A549 (cell line): Measurements from ENCODE around the gene PSMC5. TPM values are rescaled to one million over a fixed set of nuclear protein-coding genes. Genes with fewer than 3 reads are reported as not detected.

Experiments used
- ATAC-seq, 2 experiments: fragments of 200-7000 bp in 1 of 2; fragments of >200 bp in 1 of 2; cut with Nextera tagmentation in 1 of 2; cut with Tn5 transposase in 1 of 2; 3 replicates each; pipeline versions ENCODE4 v1.8.0 to v1.9.1; 2018 to 2020; ENCODE audit warnings: mild to moderate bottlenecking in 1 of 2, moderate library complexity in 1 of 2
- CTCF ChIA-PET: fragments of 300-600 bp; sonication (Branson Sonifier 250); formaldehyde crosslinking; extraction: SDS; loops from one replicate; lab custom pipeline; 2021; ENCODE audit warnings: antibody characterized with exemption, inconsistent platforms; lab: Yijun Ruan, JAX
- POLR2A ChIA-PET: fragments of 350-600 bp; formaldehyde crosslinking; extraction: SDS; loops from one replicate; lab custom pipeline; 2021; ENCODE audit warnings: antibody characterized with exemption, inconsistent platforms; lab: Yijun Ruan, JAX
- DNase-seq, 2 experiments: peaks; one replicate each; pipeline versions ENCODE4 v3.0.0 to v3.0.0-alpha.2; 2011 to 2016; ENCODE audit warnings: low read depth in 1 of 2, low spot score in 1 of 2
- FAIRE-seq: peaks from 2 replicates; lab custom pipeline; 2011; peaks lifted over from hg19 to GRCh38; lab: Jason Lieb, UNC
- H3K27ac ChIP-seq, 2 experiments: fragments of >200 bp; sonication (Bioruptor Twin); formaldehyde crosslinking; 3 replicates each; pipeline ENCODE4 v1.5.1; 2016 to 2017
- H3K4me1 ChIP-seq: fragments of >200 bp; sonication (Bioruptor Twin); formaldehyde crosslinking; 3 replicates; pipeline ENCODE4 v1.6.1; 2016
- H3K4me2 ChIP-seq: fragments of >200 bp; sonication (Bioruptor Twin); formaldehyde crosslinking; 3 replicates; pipeline ENCODE4 v1.6.1; 2016
- H3K4me3 ChIP-seq: fragments of >200 bp; sonication (Bioruptor Twin); formaldehyde crosslinking; 3 replicates; pipeline ENCODE4 v1.5.1; 2016
- H3K9me3 ChIP-seq: fragments of >200 bp; sonication (Bioruptor Twin); formaldehyde crosslinking; 3 replicates; pipeline ENCODE4 v1.6.1; 2016
- BHLHE40 ChIP-seq: IDR thresholded peaks from 2 replicates; pipeline ENCODE4 v1.6.1; 2012; ENCODE audit warnings: low read depth, low read length, inconsistent platforms
- CEBPB ChIP-seq, 2 experiments: fragments of >200 bp in 1 of 2; sonication (Bioruptor Twin) in 1 of 2; formaldehyde crosslinking in 1 of 2; IDR thresholded peaks; 2 replicates each; pipeline ENCODE4 v1.6.1; 2012 to 2016
- CHD2 ChIP-seq: fragments of 150-350 bp; IDR thresholded peaks from 2 replicates; pipeline ENCODE4 v1.6.1; 2014; ENCODE audit warnings: low read length; ENCODE audit not compliant: partially characterized antibody
- EHF ChIP-seq: fragments of 250-450 bp; sonication (Bioruptor Pico); IDR thresholded peaks from 2 replicates; pipeline ENCODE4 v1.5.0; 2020; ENCODE audit warnings: mild to moderate bottlenecking
- ELK1 ChIP-seq: fragments of 150-350 bp; IDR thresholded peaks from 2 replicates; pipeline ENCODE4 v1.6.1; 2014; ENCODE audit warnings: low read depth, mild to moderate bottlenecking, low read length
- HEYL ChIP-seq: fragments of 250-450 bp; sonication (Bioruptor Pico); IDR thresholded peaks from 2 replicates; pipeline ENCODE4 v1.8.0; 2021; ENCODE audit warnings: mild to moderate bottlenecking, moderate library complexity
- HOXA7 ChIP-seq: fragments of 250-450 bp; sonication (Bioruptor Pico); IDR thresholded peaks from 2 replicates; pipeline ENCODE4 v1.5.0; 2020; ENCODE audit warnings: mild to moderate bottlenecking, moderate library complexity
- HOXB5 ChIP-seq: fragments of 250-450 bp; sonication (Bioruptor Pico); IDR thresholded peaks from 2 replicates; pipeline ENCODE4 v1.5.0; 2020; ENCODE audit warnings: mild to moderate bottlenecking, moderate library complexity
- JUNB ChIP-seq: fragments of >200 bp; sonication (Bioruptor Twin); formaldehyde crosslinking; IDR thresholded peaks from 2 replicates; pipeline ENCODE4 v1.6.1; 2016
- KDM5A ChIP-seq: fragments of 200-600 bp; sonication (generic); IDR thresholded peaks from 2 replicates; pipeline ENCODE4 v1.6.1; 2016; ENCODE audit warnings: antibody characterized with exemption, mild to moderate bottlenecking
- MAZ ChIP-seq: fragments of 150-350 bp; IDR thresholded peaks from 2 replicates; pipeline ENCODE4 v1.6.1; 2014; ENCODE audit warnings: antibody characterized with exemption, low read depth, low read length, borderline replicate concordance
- NFE2L2 ChIP-seq: fragments of 150-350 bp; conservative IDR thresholded peaks from 2 replicates; pipeline ENCODE4 v1.6.1; 2014; ENCODE audit warnings: low read length
- POLR2A ChIP-seq: IDR thresholded peaks from 2 replicates; pipeline ENCODE4 v1.6.1; 2012; ENCODE audit warnings: mild to moderate bottlenecking, low read length
- TFCP2L1 ChIP-seq: fragments of 250-450 bp; sonication (Bioruptor Pico); IDR thresholded peaks from 2 replicates; pipeline ENCODE4 v1.5.0; 2021; ENCODE audit warnings: mild to moderate bottlenecking
- TP53 ChIP-seq: fragments of 250-450 bp; sonication (Bioruptor Pico); IDR thresholded peaks from 2 replicates; pipeline ENCODE4 v1.5.0; 2021; ENCODE audit warnings: mild to moderate bottlenecking, moderate library complexity
- WGBS: methylation state at CpG from one replicate; pipeline ENCODE4 v1.1.6; 2017; ENCODE audit errors: missing lambda C conversion rate; 5-methylcytosine and 5-hydroxymethylcytosine counted together
- polyA plus RNA-seq, 4 experiments: library from polyadenylated mRNA; depleted of rRNA in 3 of 4; stranded (reverse); fragments of >200 nt; fragmentation: RNase III in 1 of 4; extraction: RNeasy Plus Mini Kit Qiagen cat#74134 plus additional on column Dnase treatment in 1 of 4; gene quantifications; 2 replicates in 3 of 4; 3 replicates in 1 of 4; pipeline ENCODE4 v1.2.3, GENCODE V29; 2011 to 2017
- TF ChIP-seq, protein P1 (sequence below): fragments of 200-600 bp; sonication (generic); IDR thresholded peaks from 2 replicates; pipeline ENCODE4 v1.6.1; 2016; ENCODE audit warnings: antibody characterized with exemption, mild to moderate bottlenecking, moderate library complexity
- TF ChIP-seq, protein P2 (sequence below): fragments of >200 bp; sonication (Bioruptor Twin); formaldehyde crosslinking; IDR thresholded peaks from 2 replicates; pipeline ENCODE4 v1.6.1; 2016
- TF ChIP-seq, protein P3 (sequence below): fragments of >200 bp; sonication (Bioruptor Twin); formaldehyde crosslinking; IDR thresholded peaks from 3 replicates; pipeline ENCODE4 v1.6.1; 2016
- TF ChIP-seq, protein P4 (sequence below): IDR thresholded peaks from 2 replicates; pipeline ENCODE4 v1.6.1; 2012
- TF ChIP-seq, protein P5 (sequence below): fragments of 450-650 bp; IDR thresholded peaks from 2 replicates; pipeline ENCODE4 v1.6.1; 2014; ENCODE audit warnings: antibody characterized with exemption

The PSMC5 gene
- polyA plus RNA-seq, 2 of the 4 experiments (the other 2 are of a cell fraction): 303 to 406 TPM

DNA sequence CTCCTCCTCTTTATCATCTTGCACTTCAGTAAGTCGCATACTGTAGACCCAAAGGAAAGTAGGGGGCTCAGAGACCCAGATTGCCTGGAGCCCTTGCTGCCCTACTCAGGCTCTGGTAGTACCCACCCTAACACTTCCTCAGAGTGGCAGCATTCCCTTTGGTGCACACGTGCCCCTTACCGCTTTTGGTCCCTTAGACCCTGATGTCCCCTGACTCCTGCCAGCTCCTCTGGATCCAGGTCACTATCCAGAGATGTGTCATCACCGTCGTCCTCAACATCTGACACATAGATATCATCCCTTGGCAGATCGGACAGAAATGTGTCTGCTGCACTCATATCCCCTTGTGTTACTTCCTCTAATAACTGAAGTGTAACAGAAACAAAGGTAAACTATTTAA lies 5.4 kb upstream of the PSMC5 start (continued):
- TF ChIP-seq BHLHE40 (no peak), TFCP2L1 (no peak)

DNA sequence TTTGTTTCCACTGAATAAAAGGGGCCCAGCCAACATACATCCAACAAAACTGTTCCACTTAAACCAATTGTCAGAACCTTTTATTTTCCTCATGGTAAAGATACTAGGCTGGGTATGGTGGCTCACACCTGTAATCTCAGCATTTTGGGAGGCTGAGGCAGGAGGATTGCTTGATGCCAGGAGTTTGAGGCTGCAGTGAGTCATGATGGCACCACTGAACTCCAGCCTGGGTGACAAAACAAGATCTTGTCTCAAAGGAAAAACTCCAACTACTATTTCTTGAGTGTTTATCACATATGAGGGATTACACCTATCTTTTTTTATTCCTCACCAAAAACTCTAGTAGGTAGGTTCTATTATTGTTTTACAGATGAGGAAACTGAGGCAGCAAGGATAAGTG lies 4.7 kb upstream of the PSMC5 start:
- no peak for FAIRE-seq
- POLR2A ChIA-PET: interaction anchor here (0.5 kb wide), 1 partner anchor 53 kb away, joined by 4 read pairs; no protein-coding TSS in a partner anchor
- CTCF ChIA-PET: interaction anchor here (2.1 to 4.4 kb wide), 3 partner anchors 12 to 16 kb away, joined by 8 to 29 read pairs (median 11); no protein-coding TSS in a partner anchor

GRCh38 chr17:63823659-63824331 lies 3.4 kb upstream of the PSMC5 start:
- WGBS: 93% methylated on average over 13 of the region's 13 CpGs
- peaks cover 29% of the 10 kb centered on the region for H3K4me1 ChIP-seq
- no peak overlapping the region for H3K4me2 ChIP-seq
- ATAC-seq (no peak), DNase-seq (no peak), FAIRE-seq (no peak)
- CTCF ChIA-PET: interaction anchor here (0.9 to 4.4 kb wide), 6 partner anchors 10 to 25 kb away, joined by 3 to 29 read pairs (median 4); no protein-coding TSS in a partner anchor
- no peak overlapping the region for H3K4me3 ChIP-seq
- no peak overlapping the region for H3K27ac ChIP-seq
- TF ChIP-seq, protein P1, sequence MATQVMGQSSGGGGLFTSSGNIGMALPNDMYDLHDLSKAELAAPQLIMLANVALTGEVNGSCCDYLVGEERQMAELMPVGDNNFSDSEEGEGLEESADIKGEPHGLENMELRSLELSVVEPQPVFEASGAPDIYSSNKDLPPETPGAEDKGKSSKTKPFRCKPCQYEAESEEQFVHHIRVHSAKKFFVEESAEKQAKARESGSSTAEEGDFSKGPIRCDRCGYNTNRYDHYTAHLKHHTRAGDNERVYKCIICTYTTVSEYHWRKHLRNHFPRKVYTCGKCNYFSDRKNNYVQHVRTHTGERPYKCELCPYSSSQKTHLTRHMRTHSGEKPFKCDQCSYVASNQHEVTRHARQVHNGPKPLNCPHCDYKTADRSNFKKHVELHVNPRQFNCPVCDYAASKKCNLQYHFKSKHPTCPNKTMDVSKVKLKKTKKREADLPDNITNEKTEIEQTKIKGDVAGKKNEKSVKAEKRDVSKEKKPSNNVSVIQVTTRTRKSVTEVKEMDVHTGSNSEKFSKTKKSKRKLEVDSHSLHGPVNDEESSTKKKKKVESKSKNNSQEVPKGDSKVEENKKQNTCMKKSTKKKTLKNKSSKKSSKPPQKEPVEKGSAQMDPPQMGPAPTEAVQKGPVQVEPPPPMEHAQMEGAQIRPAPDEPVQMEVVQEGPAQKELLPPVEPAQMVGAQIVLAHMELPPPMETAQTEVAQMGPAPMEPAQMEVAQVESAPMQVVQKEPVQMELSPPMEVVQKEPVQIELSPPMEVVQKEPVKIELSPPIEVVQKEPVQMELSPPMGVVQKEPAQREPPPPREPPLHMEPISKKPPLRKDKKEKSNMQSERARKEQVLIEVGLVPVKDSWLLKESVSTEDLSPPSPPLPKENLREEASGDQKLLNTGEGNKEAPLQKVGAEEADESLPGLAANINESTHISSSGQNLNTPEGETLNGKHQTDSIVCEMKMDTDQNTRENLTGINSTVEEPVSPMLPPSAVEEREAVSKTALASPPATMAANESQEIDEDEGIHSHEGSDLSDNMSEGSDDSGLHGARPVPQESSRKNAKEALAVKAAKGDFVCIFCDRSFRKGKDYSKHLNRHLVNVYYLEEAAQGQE: no peak
- no peak for TF ChIP-seq NFE2L2
- TF ChIP-seq HOXB5 (CRISPR knock-in tag): no peak
- TF ChIP-seq HEYL (CRISPR knock-in tag): no peak
- TF ChIP-seq, protein P2, sequence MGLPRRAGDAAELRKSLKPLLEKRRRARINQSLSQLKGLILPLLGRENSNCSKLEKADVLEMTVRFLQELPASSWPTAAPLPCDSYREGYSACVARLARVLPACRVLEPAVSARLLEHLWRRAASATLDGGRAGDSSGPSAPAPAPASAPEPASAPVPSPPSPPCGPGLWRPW: no peak
- no peak for TF ChIP-seq JUNB
- no peak for TF ChIP-seq TFCP2L1
- TF ChIP-seq, protein P3, sequence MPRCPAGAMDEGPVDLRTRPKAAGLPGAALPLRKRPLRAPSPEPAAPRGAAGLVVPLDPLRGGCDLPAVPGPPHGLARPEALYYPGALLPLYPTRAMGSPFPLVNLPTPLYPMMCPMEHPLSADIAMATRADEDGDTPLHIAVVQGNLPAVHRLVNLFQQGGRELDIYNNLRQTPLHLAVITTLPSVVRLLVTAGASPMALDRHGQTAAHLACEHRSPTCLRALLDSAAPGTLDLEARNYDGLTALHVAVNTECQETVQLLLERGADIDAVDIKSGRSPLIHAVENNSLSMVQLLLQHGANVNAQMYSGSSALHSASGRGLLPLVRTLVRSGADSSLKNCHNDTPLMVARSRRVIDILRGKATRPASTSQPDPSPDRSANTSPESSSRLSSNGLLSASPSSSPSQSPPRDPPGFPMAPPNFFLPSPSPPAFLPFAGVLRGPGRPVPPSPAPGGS: no peak
- no peak for TF ChIP-seq TP53 (CRISPR knock-in tag)
- TF ChIP-seq, protein P4, sequence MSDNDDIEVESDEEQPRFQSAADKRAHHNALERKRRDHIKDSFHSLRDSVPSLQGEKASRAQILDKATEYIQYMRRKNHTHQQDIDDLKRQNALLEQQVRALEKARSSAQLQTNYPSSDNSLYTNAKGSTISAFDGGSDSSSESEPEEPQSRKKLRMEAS: no peak
- no peak for TF ChIP-seq HOXA7 (CRISPR knock-in tag)
- no peak for TF ChIP-seq CEBPB (IDR thresholded peaks at IDR 0.05)
- no peak for TF ChIP-seq KDM5A
- POLR2A ChIA-PET: interaction anchor here (0.7 kb wide), 1 partner anchor 50 kb away, joined by 4 read pairs; the partner anchor contains the start of genes CCDC47 and DDX42
- H3K9me3 ChIP-seq: no peaks in the 10 kb centered on the region

More for the DNA sequence above, 4.7 kb upstream of the PSMC5 start:
- ATAC-seq (no peak), DNase-seq (no peak)
- Histone ChIP-seq H3K27ac (no peak overlapping the region), H3K4me3 (no peak overlapping the region), H3K9me3 (no peaks in the 10 kb centered on the region), H3K4me1 (peaks cover 31% of the 10 kb centered on the region), H3K4me2 (no peak overlapping the region)
- TF ChIP-seq ELK1 (no peak), POLR2A (no peak), CHD2 (no peak), MAZ (no peak), EHF (CRISPR knock-in tag) (no peak)
- TF ChIP-seq, protein P5, sequence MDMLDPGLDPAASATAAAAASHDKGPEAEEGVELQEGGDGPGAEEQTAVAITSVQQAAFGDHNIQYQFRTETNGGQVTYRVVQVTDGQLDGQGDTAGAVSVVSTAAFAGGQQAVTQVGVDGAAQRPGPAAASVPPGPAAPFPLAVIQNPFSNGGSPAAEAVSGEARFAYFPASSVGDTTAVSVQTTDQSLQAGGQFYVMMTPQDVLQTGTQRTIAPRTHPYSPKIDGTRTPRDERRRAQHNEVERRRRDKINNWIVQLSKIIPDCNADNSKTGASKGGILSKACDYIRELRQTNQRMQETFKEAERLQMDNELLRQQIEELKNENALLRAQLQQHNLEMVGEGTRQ: no peak
